HG03378 (cell line): ENCODE measurements around the gene TES.
A peak's percentile ranks its signal among the peaks of the same experiment; 100 is the strongest.
"Not testable (repeated sequence)": the region's sequence is repeated elsewhere in the genome, so short reads cannot be mapped to it uniquely, and the experiment has no call there.

Experiments
- ATAC-seq: cut with Tn5 transposase; IDR thresholded peaks from one replicate; pipeline ENCODE4 v1.9.1; 2021; ENCODE audit warnings: mild to moderate bottlenecking, moderate library complexity; ENCODE audit not compliant: unreplicated experiment

TES gene, protein sequence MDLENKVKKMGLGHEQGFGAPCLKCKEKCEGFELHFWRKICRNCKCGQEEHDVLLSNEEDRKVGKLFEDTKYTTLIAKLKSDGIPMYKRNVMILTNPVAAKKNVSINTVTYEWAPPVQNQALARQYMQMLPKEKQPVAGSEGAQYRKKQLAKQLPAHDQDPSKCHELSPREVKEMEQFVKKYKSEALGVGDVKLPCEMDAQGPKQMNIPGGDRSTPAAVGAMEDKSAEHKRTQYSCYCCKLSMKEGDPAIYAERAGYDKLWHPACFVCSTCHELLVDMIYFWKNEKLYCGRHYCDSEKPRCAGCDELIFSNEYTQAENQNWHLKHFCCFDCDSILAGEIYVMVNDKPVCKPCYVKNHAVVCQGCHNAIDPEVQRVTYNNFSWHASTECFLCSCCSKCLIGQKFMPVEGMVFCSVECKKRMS

DNA sequence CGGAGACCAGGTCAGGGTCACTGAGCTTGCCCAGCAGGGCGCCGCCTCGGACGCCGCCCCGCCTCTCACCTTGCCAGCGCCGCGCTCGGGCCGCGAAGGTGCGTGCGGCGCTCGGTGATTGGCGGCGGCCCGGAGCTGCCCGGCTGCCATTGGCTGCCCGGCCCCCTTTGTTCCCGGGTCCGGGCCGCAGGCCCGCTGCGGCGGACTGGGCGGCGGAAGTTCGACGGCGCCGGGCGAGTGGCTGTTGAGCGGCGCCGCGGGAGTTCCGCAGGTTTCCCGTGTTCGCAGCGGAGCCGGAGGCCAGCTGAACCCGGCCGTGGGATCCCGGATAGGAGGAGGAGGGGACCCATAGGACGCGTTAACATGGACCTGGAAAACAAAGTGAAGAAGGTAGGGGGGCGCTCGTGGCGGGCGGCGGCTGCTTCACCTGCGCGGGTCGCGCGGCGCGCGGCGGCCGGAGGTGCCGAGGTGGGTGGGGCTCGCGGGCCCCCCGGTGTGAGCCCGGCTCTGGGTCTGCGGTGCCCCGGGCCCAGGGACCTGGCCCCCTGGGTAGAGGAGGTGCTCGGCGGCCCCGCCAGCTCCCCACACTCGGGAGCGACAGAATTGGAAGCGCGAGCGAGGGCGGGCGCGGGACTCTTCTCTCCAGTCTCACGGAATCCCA is at the start of gene TES:
TES (plus strand) TSS at position 195 of the 661 bp plus-strand sequence; CDS start at position 364, 169 bp downstream.
- peak; percentile 45 for ATAC-seq

DNA sequence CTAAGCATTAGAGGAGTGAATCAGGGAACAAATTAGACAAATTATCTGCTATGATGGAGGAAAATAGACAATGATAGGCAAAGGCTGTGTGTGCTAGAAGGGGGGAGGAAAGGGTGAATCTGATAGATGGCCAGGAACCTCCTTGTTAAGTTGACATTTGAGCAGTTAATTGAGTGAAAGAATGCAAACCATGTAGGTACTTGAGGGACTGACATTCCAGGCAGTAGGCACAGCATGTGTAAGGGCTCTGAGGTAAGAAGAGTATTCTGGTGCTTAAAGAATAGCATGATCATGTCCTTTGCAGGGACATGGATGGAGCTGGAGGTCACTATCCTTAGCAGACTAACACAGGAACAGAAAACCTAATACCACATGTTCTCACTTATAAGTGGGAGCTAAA is 48.6 kb upstream of the TES start:
- no peak for ATAC-seq

DNA sequence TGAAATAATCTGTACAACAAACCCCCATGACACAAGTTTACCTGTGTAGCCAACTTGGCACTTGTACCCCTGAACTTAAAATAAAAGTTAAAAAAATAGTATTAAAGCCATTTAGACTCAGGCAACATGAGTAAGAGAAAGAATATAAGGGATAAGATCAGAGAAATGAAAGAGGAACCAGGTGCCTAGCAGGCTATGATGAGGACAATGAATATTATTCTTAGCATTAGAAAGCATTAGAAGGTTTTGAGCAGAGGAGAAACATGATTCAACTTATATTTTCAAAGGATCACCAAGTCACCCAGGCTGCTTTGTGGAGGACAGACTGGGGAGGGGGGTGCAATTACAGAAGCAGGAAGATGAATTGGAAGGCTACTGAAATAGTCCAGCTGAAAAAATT is 48.1 kb upstream of the TES start:
- ATAC-seq = peak; percentile 39

DNA sequence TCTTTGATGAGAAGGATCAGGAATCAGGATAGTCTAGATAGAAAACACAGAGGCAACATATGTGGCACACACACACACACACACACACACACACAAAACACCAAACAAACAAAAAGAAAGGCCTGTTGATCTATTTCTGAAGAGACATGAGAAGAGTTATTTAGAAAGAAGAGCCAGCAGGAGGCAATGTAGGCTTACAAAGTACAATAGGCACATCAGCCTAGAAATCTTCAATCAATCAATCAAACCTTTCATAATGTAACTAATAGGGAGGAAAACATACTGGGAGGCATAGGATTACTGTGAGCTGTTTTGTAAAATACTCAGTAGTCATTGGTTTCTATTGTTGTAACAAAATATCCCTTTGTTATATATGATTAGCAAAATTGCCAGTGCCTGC is 47.3 kb upstream of the TES start:
- ATAC-seq = no peak

DNA sequence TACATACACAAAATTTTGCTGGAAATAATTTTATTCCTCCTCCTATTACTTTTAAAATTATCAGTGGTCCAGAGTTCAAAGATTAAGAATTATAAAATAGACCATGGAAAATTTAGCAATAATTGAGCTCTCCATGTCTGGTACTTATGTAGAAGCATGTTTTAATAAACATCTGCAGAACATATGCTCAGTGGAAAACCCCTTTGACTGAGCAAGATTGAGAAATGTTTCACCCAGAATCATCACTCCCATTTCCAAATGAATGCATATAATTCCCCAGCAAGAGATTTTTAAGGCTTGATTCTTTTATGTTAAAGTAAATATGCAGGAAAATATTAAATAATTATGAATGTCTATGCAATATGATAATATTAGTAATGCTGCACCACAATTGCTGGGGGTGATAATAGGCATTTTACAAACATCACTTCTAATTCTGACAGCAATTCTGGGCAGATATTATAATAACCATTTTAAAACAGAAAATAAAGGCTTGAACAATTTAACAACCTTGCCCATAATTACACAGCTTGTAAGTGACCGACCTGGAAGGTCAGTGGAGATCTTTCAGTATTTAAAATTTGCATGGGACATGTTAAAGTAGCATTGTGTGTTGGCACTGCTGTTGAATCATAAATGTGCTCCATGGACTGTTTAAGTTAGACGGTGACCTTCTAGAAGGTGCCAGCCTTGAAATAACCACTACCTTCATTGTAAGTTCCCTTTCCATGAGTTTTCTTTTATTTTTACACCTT is 45.6 kb upstream of the TES start:
- no peak for ATAC-seq

DNA sequence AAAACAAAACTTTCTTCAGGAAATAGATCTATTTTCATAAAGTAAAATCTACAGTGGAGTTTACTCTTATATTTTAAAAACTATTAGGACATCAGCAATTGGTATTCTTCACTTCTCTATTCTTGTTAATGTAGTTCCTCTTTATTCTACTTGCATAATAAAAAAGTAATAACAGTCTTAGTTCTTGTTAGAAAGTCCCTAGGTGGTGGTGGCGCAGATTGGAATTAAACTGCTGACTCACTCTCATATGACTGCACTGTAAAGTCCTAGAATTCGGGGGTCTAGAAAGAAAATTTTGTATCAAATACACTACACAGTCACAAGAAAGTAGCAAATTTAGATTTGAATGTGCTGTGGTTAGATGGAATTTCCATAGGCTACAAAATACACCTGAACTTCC is 44.6 kb upstream of the TES start:
- peak; percentile 76 for ATAC-seq

DNA sequence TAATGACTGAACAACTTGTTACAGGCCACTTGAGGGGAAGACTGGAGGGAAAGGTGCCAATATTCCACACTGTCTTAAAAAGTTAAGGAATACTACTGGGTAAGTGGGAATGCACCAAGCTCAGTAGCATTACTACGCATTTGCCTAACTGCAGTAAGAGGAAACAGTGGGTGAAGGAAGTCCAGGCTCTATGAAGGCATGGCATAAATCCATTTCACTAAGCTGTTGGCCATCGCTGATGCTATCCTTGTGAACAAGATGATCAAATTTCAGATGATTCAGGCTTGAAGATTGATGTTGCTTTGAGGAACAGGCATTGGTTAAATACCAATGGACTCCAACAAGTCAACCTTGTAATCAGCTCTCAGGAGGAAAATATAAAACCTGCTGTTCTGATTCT is 44.2 kb upstream of the TES start:
- no peak for ATAC-seq

DNA sequence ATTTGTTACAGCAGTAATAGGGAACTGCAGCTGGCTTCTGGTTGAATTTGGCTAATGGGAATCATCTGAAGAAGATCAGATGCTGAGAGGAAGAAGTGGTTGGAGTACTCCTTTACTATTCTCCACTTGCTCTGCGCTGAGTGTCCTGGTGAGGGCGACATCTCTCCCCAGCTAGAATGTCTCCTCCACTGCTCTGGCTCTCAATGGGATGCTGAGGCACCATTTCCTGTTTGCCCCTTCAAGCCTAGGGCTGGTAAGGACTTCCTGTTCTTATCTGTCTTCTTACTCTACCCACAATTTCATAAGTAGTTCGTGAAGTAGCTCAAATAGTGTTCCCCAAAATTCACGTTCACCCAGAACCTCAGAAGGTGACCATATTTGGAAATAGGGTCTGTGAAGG is 43.2 kb upstream of the TES start:
- ATAC-seq = no peak

DNA sequence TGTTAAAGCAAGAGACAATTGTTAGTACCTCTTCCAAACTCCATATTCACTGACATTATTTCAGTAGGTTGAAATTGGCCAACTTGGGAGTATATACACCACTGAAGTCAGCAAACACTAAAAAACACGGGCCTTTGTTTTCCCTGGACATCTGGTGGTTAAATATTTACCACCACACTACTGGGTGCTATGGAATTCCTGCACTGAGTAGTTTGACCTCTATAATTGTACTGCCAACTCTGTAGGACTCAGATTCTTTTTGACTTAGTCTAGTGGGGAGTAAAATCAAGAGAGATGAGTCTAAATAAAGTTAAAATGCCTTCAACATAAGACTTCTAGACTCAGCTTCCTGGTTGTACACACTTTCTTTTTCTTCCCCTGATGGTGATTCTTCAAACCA is 41.3 kb upstream of the TES start:
- no peak for ATAC-seq

DNA sequence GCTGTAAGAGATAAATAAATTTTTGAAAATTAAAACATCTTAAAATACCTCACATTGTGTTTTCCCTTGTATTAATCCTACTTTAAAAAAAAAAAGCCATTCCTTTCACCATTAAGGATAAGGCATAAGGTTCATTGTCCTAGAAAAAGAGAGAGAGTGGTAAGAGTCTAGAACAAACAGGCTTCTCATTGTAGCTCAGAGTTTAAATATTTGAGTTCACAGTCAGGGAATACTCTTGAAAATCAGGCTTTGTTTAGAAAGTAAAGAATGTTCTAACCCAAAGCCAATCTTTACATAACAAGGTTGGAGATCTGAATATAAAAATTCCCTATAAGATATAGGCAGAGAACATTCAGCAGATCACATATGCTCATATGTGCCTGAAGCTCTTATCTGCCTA is 40.2 kb upstream of the TES start:
- ATAC-seq = no peak

DNA sequence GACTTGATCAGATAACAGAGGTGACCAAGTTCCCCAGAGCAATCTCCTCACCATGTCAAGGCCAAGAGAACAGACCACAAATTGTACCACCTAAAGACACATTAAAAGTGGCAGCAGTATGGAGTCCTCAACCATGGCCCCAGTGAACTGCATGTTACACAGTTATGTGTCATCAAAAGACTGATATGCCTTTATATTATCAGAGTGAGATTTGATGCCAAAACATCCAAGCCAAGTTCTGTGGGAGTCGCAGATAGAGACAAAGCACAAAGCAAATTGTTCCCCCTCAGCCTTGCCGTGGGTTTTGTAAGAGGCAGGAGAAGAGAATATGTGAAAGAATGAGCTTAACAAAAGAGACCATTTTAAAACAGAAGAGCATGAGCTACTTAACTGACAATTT is 39.2 kb upstream of the TES start:
- no peak for ATAC-seq

DNA sequence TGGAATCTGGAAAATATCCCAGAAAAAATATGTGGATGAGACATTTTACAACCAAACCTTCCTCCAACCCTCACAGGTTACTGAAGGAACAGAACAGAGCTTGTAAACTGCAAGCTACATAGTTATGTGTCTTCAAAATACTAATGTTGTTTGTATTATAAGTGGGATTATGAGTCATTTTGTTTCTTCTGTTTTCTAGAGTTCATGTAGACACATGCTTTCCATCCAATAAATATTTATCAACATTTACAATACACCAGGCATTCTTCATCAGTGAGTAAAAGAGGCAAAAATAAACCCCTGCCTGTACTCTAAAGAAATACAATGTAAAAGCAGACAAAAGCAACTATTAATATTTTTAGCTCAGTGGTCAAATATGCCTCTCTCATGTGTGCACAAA is 38.0 kb upstream of the TES start:
- ATAC-seq = no peak

DNA sequence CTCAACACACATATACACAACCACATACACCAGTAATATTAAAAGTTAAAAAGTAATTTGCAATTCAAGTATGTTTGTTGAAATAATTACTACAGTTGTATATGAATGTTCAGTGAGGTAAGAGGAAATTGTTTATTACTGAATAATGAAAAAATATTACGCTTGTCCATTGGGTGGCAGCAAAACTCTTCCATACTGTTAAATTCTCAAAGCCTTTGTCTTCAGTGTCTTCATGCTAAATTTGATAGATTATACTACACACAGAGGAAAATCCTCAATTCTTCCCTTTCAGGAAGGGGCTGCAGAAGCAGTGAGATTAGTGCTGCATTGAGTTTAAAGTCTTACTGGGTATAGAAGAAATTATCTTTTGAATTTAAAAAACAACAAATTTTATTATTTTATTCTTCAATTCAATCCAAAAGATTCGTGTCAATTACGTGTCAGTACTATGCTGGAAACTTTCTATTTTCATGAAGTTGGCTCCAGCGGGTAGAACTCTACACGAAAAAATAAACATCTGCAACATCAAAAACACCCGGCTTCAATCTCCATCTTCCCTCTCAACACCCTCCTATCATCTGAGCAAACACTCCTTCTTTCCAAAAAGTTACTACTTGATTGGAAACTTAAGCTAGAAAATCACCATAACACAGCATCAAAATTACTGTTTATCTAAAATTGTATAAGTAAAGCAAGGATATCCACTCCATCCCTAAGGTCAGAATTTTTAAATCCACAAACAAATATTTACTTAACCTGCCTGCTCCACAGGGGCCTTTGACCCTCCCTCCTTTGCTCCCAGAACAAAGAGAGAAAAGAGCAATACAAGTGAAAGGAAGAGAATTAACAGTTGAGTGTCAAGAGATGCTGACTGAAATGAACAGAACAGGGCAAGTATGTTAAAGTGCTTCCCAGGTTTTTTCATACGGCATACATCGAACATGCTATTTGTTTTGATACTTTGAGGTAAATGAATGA is 37.0 kb upstream of the TES start:
- peak; percentile 63 for ATAC-seq

DNA sequence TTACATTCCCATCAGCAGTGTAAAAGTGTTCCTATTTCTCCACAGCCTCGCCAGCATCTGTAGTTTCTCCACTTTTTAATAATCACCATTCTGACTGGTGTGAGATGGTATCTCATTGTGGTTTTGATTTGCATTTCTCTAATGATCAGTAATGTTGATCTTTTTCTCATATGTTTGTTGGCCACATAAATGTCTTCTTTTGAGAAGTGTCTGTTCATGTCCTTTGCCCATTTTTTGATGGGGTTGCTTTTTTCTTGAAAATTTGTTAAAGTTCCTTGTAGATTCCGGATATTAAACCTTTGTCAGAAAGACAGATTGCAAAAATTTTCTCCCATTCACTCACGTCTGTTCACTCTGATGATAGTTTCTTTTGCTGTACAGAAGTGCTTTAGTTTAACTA is 35.2 kb upstream of the TES start:
- not testable (repeated sequence) for ATAC-seq

DNA sequence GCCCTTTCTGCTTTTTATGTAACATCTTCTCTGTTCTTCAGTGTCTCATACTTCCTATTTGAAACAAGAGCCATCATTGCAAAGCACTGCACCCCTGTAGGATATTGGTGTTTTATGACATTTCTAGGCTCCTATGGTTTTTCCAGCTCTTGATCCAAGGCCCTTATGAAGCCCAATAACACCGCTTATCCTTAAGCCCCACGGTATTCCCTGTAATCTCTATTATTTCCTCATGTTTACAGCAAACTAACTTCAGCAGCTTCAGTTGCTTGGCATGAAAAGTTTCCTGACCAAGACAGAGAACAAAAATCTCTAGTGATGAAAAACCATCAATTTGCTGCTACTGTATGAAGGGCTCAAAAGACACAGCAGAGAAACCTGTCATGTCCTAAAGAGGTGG is 34.1 kb upstream of the TES start:
- no peak for ATAC-seq

DNA sequence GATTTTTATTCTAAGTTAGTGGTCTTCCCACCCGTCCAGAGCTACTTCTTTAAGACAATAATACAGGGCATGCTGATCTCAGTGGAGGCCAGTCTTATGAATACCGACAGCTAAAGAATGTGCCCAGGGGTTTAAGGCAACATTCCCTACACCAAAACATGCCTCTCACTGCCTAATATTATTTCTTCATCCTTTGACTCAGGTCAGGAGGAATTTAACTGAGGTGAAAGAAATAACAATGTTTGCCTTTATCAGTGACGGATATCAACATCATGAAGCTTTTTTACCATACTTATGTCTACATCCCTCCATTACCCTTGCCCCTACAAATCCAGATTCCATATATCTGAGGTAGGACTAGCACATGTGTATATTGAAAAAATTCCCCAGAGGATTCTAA is 33.3 kb upstream of the TES start:
- no peak for ATAC-seq

DNA sequence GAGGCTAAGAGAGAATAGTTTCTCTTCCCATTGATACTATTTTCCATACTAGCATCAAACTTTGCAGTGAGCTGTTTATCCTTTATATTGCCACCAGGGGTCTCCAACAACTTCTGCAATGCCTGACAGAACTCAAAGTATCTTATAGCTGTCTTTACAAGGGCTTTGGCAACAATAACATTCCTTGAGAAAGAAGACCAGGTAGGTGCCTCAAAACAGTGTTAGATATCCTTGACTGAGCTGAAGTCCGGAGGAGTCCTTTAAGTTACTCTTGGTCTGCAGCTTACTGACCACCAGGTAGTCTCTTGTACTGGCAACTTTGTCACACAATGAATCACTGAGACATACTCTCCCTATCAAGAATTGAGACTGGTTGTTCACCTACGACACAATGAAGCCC is 30.0 kb upstream of the TES start:
- peak; percentile 94 for ATAC-seq

DNA sequence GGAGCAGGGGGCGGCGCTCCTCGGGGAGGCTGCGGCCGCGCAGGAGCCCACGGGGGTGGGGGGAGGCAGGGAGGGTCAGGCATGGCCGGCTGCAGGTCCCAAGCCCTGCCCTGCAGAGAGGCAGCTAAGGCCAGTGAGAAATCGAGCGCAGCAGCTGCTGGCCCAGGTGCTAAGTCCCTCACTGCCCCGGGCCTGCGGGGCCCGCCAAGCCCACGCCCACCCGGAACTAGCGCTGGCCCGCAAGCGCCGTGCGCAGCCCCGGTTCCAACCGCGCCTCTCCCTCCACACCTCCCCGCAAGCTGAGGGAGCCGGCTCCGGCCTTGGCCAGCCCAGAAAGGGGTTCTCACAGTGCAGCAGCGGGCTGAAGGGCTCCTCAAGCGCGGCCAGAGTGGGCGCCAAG is 28.3 kb upstream of the TES start:
- ATAC-seq = no peak

DNA sequence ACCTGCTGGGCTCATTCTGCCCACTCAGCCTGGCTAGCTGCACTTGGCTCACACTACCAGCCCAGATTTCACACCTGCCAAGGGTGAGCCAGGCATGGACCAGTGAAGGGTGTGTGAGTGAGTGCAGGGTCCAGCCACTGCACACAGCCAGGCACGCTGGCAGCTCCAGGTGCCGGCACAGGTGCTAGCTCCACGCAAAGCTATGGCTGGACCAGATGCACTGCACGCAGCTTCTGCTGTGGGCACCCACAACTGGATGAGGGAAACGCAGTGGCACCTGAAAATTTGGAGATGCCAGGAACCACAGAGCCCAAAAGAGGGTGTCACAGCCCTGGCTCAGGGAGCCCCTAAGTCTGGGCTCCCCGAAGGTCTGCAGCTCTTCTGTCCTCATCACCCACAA is 24.9 kb upstream of the TES start:
- no peak for ATAC-seq

DNA sequence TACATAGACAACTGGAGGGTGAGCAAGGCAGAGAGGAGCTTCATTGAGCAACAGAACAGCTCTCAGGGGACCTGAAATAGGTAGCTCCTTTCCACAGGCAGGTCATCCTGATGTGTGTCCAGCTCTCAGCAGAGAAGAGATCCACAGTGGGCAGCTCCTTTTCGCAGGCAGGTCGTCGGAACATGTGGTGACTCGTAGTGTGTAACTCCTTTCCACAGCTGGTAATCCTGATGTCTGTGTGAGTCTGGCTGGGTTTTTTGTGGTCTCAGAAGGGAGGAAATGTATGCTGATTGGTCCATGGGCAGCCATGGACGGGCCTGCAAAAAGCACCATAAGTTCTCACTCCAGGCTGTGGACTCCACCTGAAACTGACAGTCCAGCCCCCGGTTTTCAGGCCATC is 24.4 kb upstream of the TES start:
- no peak for ATAC-seq

DNA sequence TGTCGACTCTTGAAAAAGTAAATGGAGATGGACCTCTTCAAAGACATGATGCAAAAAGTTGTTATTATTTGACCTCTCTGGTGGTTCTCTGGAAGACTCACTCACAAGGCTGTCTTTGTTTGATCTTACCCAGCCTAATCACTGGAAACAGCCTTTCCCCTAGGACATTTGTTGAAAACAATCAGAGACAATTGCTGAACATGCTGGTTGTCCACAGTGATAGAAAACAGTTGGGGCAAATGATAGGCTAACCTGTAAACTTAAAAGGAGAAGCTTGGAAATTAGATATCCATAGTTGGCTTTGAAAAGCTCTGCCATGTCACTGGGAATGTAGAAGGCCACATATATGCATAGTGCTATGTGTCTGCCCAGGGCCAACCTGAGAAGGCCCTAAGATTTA is 22.9 kb upstream of the TES start:
- no peak for ATAC-seq
